ENCODE measurements around the gene ZNF365.

Gene ZNF365

GRCh38 chr10:62426086-62426485 is 51.9 kb downstream of the ZNF365 start:
- no peak for DNase-seq

GRCh38 chr10:62426600-62426999 is 52.4 kb downstream of the ZNF365 start:
- no peak for DNase-seq

GRCh38 chr10:62430881-62431280 is 56.7 kb downstream of the ZNF365 start:
- no peak for DNase-seq

GRCh38 chr10:62433181-62433692 is 59.1 kb downstream of the ZNF365 start:
- DNase-seq: no peak

GRCh38 chr10:62433901-62434300 is 59.7 kb downstream of the ZNF365 start:
- DNase-seq: no peak

- no peak for DNase-seq
Observed at GRCh38 chr10:62437696-62438095, 63.5 kb downstream of the ZNF365 start.

- no peak for DNase-seq
Observed at GRCh38 chr10:62442006-62442405, 67.8 kb downstream of the ZNF365 start.

GRCh38 chr10:62442894-62443669 is 68.9 kb downstream of the ZNF365 start:
- no peak for DNase-seq

GRCh38 chr10:62443866-62444265 is 69.7 kb downstream of the ZNF365 start:
- no peak for DNase-seq

- no peak for DNase-seq
Observed at GRCh38 chr10:62446627-62447026, 72.5 kb downstream of the ZNF365 start.

- no peak for DNase-seq
Observed at GRCh38 chr10:62450912-62451610, 76.9 kb downstream of the ZNF365 start.

GRCh38 chr10:62451611-62451975 is 77.4 kb downstream of the ZNF365 start:
- DNase-seq: no peak
